ENCODE data around the gene TMEM176A. TPM values are rescaled to one million over a fixed set of nuclear protein-coding genes. Genes with fewer than 3 reads are reported as not detected.
A peak's percentile ranks its signal among the peaks of the same experiment; 100 is the strongest.

TMEM176A gene
- total RNA-seq, 2 donors from 2014 or later = 0.20 TPM; not detected in 1

GRCh38 chr7:150778738-150779301, 21.7 kb upstream of the TMEM176A start:
- Mint-ChIP-seq H3K4me1 (peaks cover 6% of the 10 kb centered on the region), H3K4me3 (no peak overlapping the region), H3K36me3 (ENCODE audit: low read depth) (no peaks in the 10 kb centered on the region), H3K27me3 (peaks cover 22% of the 10 kb centered on the region), H3K27ac (no peak overlapping the region)
- peak; percentile 78 for ATAC-seq
- DNase-seq = peak; percentile 48 to 62 (median 56)
- no peaks in the 10 kb centered on the region for H3K9me3 ChIP-seq (ENCODE audit: control insufficient read depth, low read length, poor library complexity, severe bottlenecking)

GRCh38 chr7:150780292-150780691, 20.3 kb upstream of the TMEM176A start:
- Mint-ChIP-seq H3K4me1 (peaks cover 6% of the 10 kb centered on the region), H3K4me3 (no peak overlapping the region), H3K36me3 (ENCODE audit: low read depth) (no peaks in the 10 kb centered on the region), H3K27me3 (peaks cover 24% of the 10 kb centered on the region), H3K27ac (no peak overlapping the region)
- ATAC-seq (no peak), DNase-seq (no peak)
- H3K9me3 ChIP-seq (ENCODE audit: control insufficient read depth, low read length, poor library complexity, severe bottlenecking) = no peaks in the 10 kb centered on the region

GRCh38 chr7:150781103-150781502, 19.5 kb upstream of the TMEM176A start:
- H3K4me1 Mint-ChIP-seq = peaks cover 8% of the 10 kb centered on the region
- H3K27me3 Mint-ChIP-seq = peaks cover 31% of the 10 kb centered on the region
- H3K4me3 Mint-ChIP-seq = no peak overlapping the region
- DNase-seq = no peak
- H3K36me3 Mint-ChIP-seq (ENCODE audit: low read depth) = no peaks in the 10 kb centered on the region
- no peaks in the 10 kb centered on the region for H3K9me3 ChIP-seq (ENCODE audit: control insufficient read depth, low read length, poor library complexity, severe bottlenecking)
- no peak for ATAC-seq
- H3K27ac Mint-ChIP-seq = no peak overlapping the region

GRCh38 chr7:150781961-150782360, 18.6 kb upstream of the TMEM176A start:
- DNase-seq (no peak), ATAC-seq (no peak)
- no peaks in the 10 kb centered on the region for H3K9me3 ChIP-seq (ENCODE audit: control insufficient read depth, low read length, poor library complexity, severe bottlenecking)
- Mint-ChIP-seq H3K4me1 (peaks cover 8% of the 10 kb centered on the region), H3K27me3 (peaks cover 31% of the 10 kb centered on the region), H3K4me3 (no peak overlapping the region), H3K27ac (no peak overlapping the region), H3K36me3 (ENCODE audit: low read depth) (no peaks in the 10 kb centered on the region)

GRCh38 chr7:150784120-150784736, 16.3 kb upstream of the TMEM176A start:
- no peak for DNase-seq
- H3K27ac Mint-ChIP-seq = no peak overlapping the region
- no peaks in the 10 kb centered on the region for H3K9me3 ChIP-seq (ENCODE audit: control insufficient read depth, low read length, poor library complexity, severe bottlenecking)
- H3K4me1 Mint-ChIP-seq = peaks cover 7% of the 10 kb centered on the region
- no peak for ATAC-seq
- H3K27me3 Mint-ChIP-seq = peaks cover 42% of the 10 kb centered on the region
- H3K4me3 Mint-ChIP-seq = no peak overlapping the region
- H3K36me3 Mint-ChIP-seq (ENCODE audit: low read depth) = no peaks in the 10 kb centered on the region

- H3K4me3 Mint-ChIP-seq = no peak overlapping the region
- H3K9me3 ChIP-seq (ENCODE audit: control insufficient read depth, low read length, poor library complexity, severe bottlenecking) = no peaks in the 10 kb centered on the region
- H3K36me3 Mint-ChIP-seq (ENCODE audit: low read depth) = no peaks in the 10 kb centered on the region
- H3K4me1 Mint-ChIP-seq = peaks cover 7% of the 10 kb centered on the region
- ATAC-seq (no peak), DNase-seq (no peak)
- no peak overlapping the region for H3K27ac Mint-ChIP-seq
- peaks cover 42% of the 10 kb centered on the region for H3K27me3 Mint-ChIP-seq
These were observed 15.6 kb upstream of the TMEM176A start for GRCh38 chr7:150784954-150785353.

GRCh38 chr7:150787321-150788281, 13.0 kb upstream of the TMEM176A start:
- ATAC-seq = no peak
- no peaks in the 10 kb centered on the region for H3K9me3 ChIP-seq (ENCODE audit: control insufficient read depth, low read length, poor library complexity, severe bottlenecking)
- peaks cover 27% of the 10 kb centered on the region for H3K27me3 Mint-ChIP-seq
- peaks cover 2% of the 10 kb centered on the region for H3K36me3 Mint-ChIP-seq (ENCODE audit: low read depth)
- no peak overlapping the region for H3K27ac Mint-ChIP-seq
- H3K4me1 Mint-ChIP-seq = peaks cover 4% of the 10 kb centered on the region
- DNase-seq = no peak
- H3K4me3 Mint-ChIP-seq = no peak overlapping the region

- H3K4me3 Mint-ChIP-seq = no peak overlapping the region
- H3K36me3 Mint-ChIP-seq (ENCODE audit: low read depth) = peaks cover 2% of the 10 kb centered on the region
- ATAC-seq (no peak), DNase-seq (no peak)
- no peak overlapping the region for H3K27ac Mint-ChIP-seq
- H3K4me1 Mint-ChIP-seq = peaks cover 4% of the 10 kb centered on the region
- H3K9me3 ChIP-seq (ENCODE audit: control insufficient read depth, low read length, poor library complexity, severe bottlenecking) = no peaks in the 10 kb centered on the region
- H3K27me3 Mint-ChIP-seq = peaks cover 27% of the 10 kb centered on the region
These were observed 11.9 kb upstream of the TMEM176A start for GRCh38 chr7:150788474-150789269.

- H3K4me3 Mint-ChIP-seq = no peak overlapping the region
- peaks cover 4% of the 10 kb centered on the region for H3K4me1 Mint-ChIP-seq
- peaks cover 2% of the 10 kb centered on the region for H3K36me3 Mint-ChIP-seq (ENCODE audit: low read depth)
- no peak overlapping the region for H3K27ac Mint-ChIP-seq
- no peaks in the 10 kb centered on the region for H3K9me3 ChIP-seq (ENCODE audit: control insufficient read depth, low read length, poor library complexity, severe bottlenecking)
- ATAC-seq (no peak), DNase-seq (no peak)
- H3K27me3 Mint-ChIP-seq = peaks cover 23% of the 10 kb centered on the region
These were observed 10.0 kb upstream of the TMEM176A start for GRCh38 chr7:150790416-150791075.

GRCh38 chr7:150791304-150791703, 9.3 kb upstream of the TMEM176A start:
- DNase-seq = no peak
- no peak for ATAC-seq
- H3K27me3 Mint-ChIP-seq = peaks cover 18% of the 10 kb centered on the region
- no peaks in the 10 kb centered on the region for H3K9me3 ChIP-seq (ENCODE audit: control insufficient read depth, low read length, poor library complexity, severe bottlenecking)
- H3K36me3 Mint-ChIP-seq (ENCODE audit: low read depth) = peaks cover 2% of the 10 kb centered on the region
- H3K4me3 Mint-ChIP-seq = no peak overlapping the region
- peaks cover 2% of the 10 kb centered on the region for H3K4me1 Mint-ChIP-seq
- H3K27ac Mint-ChIP-seq = no peak overlapping the region

- H3K9me3 ChIP-seq (ENCODE audit: control insufficient read depth, low read length, poor library complexity, severe bottlenecking) = no peaks in the 10 kb centered on the region
- ATAC-seq = no peak
- H3K27ac Mint-ChIP-seq = no peak overlapping the region
- peaks cover 19% of the 10 kb centered on the region for H3K27me3 Mint-ChIP-seq
- DNase-seq = no peak
- H3K4me1 Mint-ChIP-seq = peaks cover 2% of the 10 kb centered on the region
- peaks cover 2% of the 10 kb centered on the region for H3K36me3 Mint-ChIP-seq (ENCODE audit: low read depth)
- no peak overlapping the region for H3K4me3 Mint-ChIP-seq
These were observed 8.7 kb upstream of the TMEM176A start for GRCh38 chr7:150791746-150792452.
